Stimulated activated CD4-positive, alpha-beta T cell treated with anti-CD3 and anti-CD28 coated beads, TNF-alpha, amount 100 ng/mL, for 1 hour (primary cell): Measurements from ENCODE around the gene UACA.
"Not testable (repeated sequence)": the region's sequence is repeated elsewhere in the genome, so short reads cannot be mapped to it uniquely, and the experiment has no call there.

Experiments
- DNase-seq, 3 donors: peaks; one replicate each; pipeline ENCODE4 v3.0.0-alpha.2; 2020; ENCODE audit warnings: low read depth in 3 of 3, low spot score in 1 of 3

UACA gene

DNA sequence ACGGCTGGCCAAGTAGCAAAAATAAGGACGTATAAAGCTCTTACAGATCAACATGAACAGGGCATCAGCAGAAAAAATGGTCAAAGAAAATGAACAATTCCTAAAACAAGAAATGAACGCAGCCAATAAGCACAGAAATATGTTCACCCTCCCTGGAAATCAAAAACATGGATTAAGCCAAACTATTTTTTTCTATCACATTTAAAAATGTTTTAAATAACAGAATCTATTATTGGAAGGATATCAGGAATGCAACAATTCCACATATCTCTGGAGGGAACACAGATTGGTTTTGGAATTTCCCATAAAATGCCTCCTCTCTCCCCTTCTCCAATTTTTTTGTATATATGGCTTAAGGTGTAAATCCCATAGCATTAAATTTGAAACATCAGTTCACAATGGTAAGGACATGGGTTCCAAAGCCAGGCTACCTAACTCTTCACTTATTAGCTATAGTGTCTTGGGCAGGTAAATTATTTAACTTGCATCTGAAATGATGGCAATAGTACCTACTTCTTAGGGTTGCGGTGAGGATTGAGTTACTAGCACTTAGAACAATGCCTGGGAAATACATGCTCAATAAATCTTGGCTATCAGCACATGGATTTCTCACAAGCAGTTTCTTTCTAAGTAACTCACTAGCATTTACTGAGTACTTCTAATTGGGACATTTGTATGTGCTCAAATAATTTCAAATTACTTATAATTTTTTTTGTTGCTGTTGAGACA lies 10.1 kb downstream of the UACA start:
- no peak for DNase-seq

DNA sequence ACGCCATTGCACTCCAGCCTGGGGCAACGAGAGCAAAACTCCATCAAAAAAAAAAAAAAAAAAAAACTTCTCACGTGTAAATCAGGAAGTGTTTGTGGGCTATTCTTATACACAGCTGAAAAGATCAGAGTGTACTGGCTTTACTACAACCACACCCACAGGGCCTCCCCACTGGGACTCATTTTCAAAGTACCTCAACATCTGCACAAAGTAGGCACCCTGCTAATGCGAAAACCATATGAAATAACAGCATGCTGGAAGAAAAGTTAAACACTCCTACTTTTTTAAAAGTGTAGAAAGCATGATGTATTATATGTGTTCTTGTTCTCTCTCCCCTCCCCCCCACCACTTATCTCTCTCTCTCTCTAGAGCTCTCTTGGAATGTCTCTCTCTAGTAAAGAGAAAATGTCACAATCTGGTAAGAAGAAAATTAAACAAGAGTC lies 11.1 kb downstream of the UACA start:
- no peak for DNase-seq

DNA sequence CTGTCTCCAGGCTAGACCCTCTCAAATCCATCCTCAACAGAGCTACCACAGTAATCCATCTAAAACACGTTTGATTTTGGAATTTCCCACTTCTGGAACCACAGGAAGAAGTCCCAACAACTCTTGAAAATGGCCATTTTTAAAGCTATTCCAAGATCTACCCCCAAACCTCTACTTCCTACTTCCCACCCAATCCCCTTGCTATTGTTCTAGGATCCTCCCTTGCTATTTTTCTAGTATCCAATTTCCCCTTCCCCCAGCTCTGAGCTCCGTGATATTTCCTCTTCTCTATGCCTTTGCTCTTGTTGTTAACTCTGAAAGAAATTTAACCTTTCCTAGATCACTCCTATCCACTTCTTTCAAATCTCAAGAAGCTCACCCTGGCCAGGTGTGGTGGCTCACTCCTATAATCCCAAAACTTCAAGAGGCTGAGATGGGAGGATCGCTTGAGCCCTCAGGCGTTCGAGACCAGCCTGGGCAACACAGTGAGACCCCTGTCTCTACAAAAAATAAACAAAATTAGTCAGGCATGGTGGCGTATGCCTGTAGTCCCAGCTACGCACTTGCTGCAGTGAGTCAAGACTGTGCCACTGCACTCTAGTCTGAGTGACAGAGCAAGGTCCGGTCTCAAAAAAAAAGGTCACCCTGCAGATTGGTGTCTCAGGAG lies 13.0 kb downstream of the UACA start:
- no peak for DNase-seq

DNA sequence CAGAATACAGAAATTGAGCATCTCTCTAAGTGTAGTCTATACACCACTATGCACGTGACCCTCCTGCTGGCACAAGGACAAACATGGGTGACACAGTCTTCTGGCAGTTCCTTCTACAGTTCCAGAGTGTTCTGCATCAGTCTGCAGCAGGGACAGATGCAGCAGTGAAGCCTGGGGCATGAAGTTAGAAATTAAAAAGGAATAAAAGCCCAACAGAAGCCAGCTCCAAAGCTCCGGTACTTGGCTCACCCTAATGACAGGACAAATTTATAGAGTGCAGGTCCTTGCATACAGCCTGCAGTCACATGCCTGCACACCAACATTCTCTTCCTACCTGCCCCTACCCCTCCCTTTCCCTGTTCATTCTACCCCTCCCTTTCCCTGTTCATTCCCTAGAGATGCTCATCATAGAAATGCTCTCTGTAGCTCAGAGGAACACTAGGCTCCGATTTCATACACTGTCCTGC lies 15.0 kb downstream of the UACA start:
- no peak for DNase-seq

DNA sequence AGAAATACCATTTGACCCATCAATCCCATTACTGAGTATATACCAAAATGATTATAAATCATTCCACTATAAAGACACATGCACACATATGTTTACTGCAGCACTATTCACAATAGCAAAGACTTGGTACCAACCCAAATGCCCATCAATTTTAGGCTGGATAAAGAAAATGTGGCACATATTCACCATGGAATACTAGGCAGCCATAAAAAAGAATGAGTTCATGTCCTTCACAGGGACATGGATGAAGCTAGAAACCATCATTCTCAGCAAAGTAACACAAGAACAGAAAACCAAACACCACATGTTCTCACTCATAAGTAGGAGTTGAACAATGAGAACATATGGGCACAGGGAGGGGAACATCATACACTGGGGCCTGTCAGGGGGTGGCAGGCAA lies 16.8 kb downstream of the UACA start:
- DNase-seq: not testable (repeated sequence)

DNA sequence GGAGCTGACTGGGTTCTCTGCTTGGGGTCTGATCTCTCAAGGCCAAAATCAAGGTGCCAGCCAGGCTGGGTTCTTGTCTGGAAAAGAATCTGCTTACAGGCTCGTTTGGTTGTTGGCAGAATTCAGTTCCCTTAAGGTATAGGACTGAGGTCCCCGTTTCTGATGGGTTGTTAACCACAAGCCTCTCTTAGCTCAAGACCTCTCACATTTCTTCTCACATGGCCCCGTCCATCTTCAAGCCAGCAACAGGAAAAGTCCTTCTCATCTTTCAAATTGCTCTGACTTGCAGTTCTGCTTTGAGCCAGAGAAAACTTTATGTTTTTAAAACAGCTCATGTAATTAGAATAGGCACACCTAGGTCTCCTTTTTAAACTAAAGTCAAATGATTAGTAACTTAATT lies 20.4 kb downstream of the UACA start:
- no peak for DNase-seq

DNA sequence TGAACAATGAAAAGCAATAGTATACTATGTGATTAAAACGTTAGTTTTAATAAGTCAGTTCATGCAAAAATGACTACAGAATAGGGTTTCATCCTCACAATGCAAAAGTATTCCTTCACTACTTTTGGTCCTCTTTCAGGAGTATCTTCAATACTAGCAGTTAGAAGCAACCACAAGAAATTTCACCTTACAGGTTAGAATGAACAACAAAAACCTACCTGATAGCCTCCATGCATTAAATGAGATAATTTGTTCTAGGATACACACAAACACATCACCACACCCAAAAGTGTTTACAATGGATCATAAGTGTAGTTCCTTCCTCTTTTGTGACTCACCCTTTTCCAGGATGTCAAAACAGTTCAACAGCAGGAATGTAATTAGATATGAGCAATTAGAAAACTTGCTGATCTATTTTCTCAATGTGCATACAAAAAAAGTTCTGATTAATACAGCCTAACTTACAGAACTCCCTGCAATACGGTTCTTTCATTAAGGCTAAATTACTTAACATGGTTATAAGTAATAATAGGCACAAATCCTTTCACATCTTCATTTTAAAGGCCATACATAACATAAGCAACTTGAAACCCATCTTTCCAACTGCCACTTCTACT lies 21.6 kb downstream of the UACA start:
- no peak for DNase-seq

DNA sequence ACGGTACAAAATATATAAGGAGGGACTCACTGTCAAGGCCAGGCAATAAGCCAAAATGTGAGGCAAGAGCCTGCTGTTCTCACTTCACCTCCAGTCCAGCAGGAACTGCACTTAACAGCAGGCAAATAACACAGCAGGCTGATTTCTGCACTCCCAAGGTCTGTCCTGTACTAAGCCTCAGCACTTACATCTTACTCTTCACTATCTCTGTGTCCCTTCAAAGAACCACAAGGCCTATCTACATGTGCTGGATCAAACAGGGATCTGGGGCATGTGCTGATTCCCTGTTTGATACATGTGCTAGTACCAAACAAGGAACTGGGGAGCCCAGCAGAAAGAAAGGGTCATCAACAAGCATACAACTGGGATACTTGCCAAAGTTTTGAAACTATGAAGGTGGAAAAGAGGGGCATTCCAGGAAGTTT lies 22.2 kb downstream of the UACA start:
- DNase-seq: no peak

DNA sequence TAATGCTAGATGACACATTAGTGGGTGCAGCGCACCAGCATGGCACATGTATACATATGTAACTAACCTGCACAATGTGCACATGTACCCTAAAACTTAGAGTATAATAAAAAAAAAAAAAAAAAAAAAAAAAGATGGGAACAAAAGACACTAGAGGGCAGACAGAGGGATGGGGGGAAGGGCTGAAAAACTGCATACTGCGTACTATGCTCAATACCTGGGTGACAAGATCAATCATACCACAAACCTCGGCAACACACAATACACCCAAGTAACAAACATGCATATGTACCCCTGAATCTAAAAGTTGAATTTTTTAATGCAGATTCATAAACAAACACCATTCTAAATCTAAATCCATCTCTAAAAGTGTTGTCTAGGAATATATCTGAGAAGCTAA lies 28.3 kb downstream of the UACA start:
- not testable (repeated sequence) for DNase-seq

DNA sequence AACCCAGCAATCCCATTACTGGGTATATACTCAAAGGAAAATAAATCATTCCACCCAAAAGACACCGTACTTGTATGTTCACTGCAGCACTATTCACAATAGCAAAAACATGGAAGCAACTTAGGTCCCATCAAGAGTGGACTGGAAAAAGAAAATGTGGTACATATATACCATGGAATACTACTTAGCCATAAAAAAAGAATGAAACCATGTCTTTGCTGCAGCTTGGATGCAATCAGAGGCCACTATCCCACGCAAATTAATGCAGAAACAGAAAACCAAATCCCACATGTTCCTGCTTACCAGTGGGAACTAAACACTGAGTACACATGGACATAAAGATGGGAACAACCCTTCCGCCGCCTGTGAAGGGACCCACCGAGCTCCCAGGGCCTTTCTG lies 34.2 kb downstream of the UACA start:
- no peak for DNase-seq

DNA sequence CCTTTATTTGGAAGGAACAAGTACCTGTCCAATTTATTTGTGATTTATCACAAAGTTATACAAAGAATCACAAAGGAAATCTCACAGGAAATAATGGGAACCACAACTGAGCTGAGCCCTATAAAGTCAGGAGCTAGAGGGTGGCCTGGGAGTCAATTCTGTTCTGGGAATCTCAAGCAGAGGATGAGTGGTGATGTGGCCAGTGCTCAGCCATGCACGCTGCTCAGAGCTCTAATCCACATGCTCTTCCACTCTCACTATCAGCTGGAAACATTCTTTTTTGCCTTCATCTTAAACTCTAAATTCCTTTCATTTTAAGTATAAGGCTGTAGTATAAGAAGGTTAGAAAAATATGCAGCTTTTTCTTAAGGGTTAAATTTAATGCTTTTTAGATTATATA lies 36.6 kb downstream of the UACA start:
- no peak for DNase-seq

DNA sequence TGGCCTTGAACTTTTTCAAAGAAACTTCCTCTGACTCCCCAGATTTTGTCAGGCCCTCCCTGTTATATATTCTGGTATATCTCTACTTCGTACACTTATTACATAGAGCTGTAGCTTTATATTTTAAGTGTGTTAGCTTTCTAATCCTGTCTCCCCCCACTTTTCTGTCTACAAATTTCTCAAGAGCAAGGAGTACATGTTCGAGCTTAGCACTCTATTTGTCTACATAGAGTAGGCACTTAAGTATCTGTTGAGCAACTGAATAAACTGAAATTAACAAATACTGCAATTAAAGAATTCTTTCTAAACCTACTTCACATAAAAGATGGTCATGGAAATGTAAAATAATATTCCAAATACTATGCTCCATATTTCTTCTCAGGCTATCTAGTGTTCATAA lies 39.4 kb downstream of the UACA start:
- no peak for DNase-seq

DNA sequence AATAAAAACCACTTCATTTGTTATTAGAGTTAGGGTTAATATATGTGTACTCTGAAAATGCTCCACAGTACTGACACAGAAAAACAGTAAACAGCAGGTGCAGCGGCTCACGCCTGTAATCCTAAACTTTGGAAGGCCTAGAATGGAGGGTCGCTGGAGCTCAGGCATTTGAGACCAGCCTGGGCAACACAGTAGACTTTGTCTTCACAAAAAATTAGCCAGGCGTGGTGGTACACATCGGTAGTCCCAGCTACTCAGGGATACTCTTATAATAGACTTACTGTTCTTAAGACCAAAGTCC lies 40.3 kb downstream of the UACA start:
- DNase-seq: no peak

DNA sequence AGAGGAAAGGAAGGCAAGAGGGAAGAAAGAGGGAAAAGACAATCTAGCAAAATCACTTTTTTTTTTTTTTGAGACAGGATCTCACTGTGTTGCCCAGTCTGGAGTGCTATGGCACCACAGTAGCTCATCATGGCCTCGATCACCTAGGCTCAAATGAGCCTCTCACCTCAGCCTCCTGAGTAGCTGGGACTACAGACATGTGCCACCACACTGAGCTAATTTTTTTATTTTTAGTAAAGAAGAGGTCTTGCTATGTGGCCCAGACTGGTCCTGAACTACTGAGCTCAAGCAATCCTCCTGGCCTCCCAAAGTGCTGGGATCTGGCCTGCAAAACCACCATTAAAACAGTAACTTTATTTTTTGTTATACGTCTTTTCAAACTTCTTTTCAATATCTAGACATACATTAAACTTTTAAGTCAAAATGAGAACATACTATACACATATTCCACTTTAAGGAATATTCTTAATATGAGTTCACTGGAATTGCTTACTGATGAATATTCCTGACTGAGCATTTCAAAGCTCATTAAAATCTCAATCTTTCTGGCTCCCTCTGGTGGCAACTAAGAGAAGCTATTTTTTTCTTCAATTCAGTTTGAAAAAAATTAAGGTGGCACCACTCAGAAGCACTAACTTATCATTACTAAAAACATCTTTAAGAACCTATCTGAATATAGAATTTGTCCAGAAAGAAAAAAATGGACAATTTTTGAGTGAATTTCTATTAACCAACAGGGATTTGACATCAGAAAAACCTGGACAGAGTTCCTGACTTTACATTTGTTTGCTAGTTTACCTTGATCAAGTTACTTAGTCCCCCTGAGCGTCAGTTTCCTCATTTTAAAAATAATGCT lies 40.9 kb downstream of the UACA start:
- no peak for DNase-seq

DNA sequence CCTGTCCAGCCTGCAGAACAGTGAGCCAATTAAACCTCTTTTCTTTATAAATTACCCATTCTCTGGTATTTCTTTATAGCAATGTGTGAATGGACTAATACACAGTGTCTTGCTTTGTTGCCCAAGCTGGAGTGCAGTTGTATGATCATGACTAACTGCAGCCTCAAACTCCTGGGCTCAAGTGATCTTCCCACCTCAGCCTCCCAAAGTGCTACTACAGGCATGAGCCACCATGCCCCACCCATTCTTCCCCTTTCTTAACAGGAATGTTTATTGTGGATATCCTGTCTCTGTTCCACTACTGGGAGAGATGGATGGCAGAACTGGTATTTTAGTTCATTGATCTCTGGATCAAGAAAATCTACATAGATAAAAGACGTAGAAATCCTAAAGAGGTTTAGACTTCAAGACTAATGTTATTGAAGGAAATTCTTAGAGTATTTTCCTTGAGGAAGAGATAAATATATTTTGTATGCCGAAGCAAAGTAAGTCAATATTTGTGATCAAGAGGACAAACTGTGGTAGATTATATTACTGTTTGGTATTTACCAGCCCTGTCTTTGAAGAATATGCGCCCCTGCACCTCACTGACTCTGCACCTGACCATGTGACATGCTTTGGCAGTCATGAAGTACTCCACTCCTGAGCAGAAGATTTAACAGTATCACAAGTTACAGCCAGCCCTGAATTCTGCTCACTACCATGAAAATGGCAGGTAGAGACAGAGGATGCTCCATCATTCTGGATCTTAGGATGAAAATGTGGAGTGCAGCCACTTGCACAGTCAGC lies 42.9 kb downstream of the UACA start:
- no peak for DNase-seq

DNA sequence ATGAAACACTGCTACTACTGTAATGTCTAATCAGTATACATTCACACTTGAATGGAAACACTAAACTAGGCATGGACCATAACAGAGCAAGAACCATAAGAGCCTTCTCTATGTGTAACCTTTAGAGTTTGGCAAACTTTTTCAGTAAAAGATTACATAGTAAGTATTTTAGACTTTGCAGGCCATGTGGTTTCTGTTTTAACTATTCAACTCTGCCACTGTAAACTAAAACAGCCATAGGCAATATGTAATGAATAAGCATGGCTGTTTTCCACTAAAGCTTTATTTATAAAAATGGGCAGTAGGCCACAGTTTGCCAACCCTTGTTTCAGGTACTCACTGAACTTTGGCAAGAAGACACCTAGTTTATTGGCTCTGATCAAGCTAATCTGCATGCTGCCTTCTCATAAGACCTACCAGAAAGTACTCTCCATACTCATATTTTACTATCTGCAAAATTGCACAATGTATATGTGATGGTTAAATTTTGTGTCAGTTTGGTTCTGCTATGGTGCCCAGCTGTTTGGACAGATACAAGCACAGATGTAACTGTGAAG lies 46.0 kb downstream of the UACA start:
- DNase-seq: no peak

DNA sequence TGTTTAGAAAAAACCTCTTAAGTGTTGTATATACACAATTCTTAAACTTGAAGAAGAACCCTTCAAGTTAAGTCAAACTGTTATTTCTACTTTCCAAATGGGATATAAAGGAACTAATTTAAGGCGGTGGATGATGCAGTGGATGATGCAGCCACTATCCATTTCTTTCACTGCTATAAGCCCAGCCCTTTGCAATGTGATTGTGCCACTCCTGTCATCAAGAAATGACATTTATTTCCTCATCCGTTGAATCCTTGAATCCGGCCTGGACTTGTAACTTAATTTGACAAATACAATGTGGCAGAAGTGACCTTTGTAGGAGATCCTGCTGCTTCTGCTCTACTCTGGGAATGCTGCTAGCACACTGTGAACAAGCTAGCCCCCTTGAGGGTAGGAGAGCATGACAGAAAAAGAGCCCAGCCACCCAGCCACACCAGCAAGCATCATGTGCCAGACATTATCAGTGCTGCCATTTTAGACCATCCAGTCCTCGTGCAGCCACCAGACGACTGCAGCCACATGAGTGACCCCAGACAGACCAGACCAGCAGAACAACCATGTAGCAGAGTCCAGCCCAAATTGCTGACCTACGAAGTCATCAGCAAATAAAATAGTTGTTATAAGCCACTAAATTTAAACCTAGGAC lies 47.4 kb downstream of the UACA start:
- DNase-seq: no peak

DNA sequence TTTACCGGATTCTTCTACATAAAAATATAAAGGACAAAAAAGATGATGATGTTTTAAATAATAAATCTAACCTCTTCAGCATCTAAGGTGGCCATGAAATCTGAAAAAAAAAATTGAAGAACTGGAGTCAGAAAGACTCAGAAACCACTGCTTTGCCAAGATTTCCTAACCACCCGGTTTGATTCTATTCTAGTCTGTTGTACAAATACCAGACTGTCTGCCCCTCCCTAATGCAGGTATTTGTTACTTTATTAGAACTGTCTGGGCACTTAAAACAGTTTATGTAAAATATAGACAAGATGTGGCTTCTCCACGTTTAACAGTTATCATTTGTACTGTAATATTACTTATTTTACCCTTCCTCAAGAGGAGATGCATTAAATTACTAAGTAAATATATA lies 48.8 kb downstream of the UACA start:
- no peak for DNase-seq

DNA sequence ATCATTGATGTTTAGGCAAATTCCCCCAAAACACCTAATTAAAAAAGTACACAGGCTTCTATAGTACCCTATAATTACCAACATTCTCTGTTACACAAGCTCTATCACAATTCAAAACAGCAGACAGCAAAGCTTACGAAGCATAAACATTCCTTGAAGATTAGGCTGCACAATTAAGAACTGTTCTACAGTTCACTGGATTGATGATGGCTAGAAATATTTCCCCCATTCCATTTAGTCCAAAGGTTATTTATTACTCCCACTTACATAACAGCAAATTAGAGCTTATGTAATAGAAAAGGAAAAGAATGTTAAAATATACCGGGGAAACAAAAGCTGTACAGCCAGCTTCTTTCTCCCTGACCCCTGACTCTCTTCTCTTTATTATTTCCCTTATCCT lies 49.3 kb downstream of the UACA start:
- DNase-seq: no peak

DNA sequence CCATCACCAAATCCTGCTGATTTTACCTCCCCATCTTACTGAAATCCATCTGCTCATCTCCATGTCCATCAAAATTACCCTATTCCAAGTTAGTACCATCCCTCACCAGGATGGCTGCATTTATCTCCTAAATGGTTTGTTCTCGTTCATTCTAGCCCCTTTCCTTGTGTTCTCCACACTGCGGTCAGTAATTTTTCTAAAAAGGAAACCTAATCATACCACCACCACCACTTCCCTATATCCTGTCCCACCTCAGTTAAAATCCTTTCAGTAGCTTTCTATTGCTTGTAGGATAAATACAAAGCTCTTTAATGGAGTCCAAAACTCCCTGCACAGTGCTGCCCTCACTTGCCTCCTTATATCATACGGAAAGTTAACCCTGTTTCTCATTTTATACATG lies 51.1 kb downstream of the UACA start:
- DNase-seq: no peak
